Neural progenitor cell (in vitro differentiated cells): ENCODE results near the gene ZNF292. TPM values are rescaled to one million over a fixed set of nuclear protein-coding genes. Genes with fewer than 3 reads are reported as not detected.
"Not testable (repeated sequence)": the region's sequence is repeated elsewhere in the genome, so short reads cannot be mapped to it uniquely, and the experiment has no call there.

Experiments
- DNase-seq: peaks from one replicate; pipeline ENCODE4 v3.0.0-alpha.2; 2016; ENCODE audit warnings: low spot score
- H2AFZ ChIP-seq: fragments of 200-600 bp; sonication (generic); replicated peaks from 2 replicates; pipeline ENCODE4 v1.6.1; 2016; ENCODE audit warnings: antibody characterized with exemption
- H3F3A ChIP-seq: fragments of 200-600 bp; sonication (generic); 2 replicates; pipeline ENCODE4 v1.6.1; 2016; ENCODE audit warnings: antibody characterized with exemption, low read depth
- H3K27ac ChIP-seq: fragments of 200-600 bp; sonication (generic); 2 replicates; pipeline ENCODE4 v1.5.1; 2016; ENCODE audit warnings: mild to moderate bottlenecking
- H3K27me3 ChIP-seq: fragments of 200-600 bp; sonication (generic); 2 replicates; pipeline ENCODE4 v1.6.1; 2016; ENCODE audit warnings: mild to moderate bottlenecking, moderate library complexity
- H3K36me3 ChIP-seq: fragments of 200-600 bp; sonication (generic); 2 replicates; pipeline ENCODE4 v1.5.1; 2016
- H3K4me1 ChIP-seq: fragments of 200-600 bp; sonication (generic); 2 replicates; pipeline ENCODE4 v1.6.1; 2016; ENCODE audit warnings: mixed run types
- H3K4me2 ChIP-seq: fragments of 200-600 bp; sonication (generic); 2 replicates; pipeline ENCODE4 v1.6.1; 2016
- H3K4me3 ChIP-seq: fragments of 200-600 bp; sonication (generic); 2 replicates; pipeline ENCODE4 v1.5.1; 2016
- H3K79me2 ChIP-seq: fragments of 200-600 bp; sonication (generic); 2 replicates; pipeline ENCODE4 v1.6.1; 2016; ENCODE audit warnings: low read depth
- H3K9ac ChIP-seq: fragments of 200-600 bp; sonication (generic); 2 replicates; pipeline ENCODE4 v1.6.1; 2016
- H3K9me3 ChIP-seq: fragments of 200-600 bp; sonication (generic); 2 replicates; pipeline ENCODE4 v1.5.1; 2016; ENCODE audit warnings: low read depth
- H4K20me1 ChIP-seq: fragments of 200-600 bp; sonication (generic); 2 replicates; pipeline ENCODE4 v1.6.1; 2016; ENCODE audit warnings: low read depth
- H3K27ac Mint-ChIP-seq: 3 replicates; pipeline ENCODE4 v1.8.0; 2021; ENCODE audit warnings: mixed read lengths
- H3K27me3 Mint-ChIP-seq: 2 replicates; pipeline ENCODE4 v1.8.0; 2022; ENCODE audit warnings: low read depth, mild to moderate bottlenecking, inconsistent platforms, moderate library complexity, mixed read lengths; ENCODE audit not compliant: insufficient read depth
- H3K36me3 Mint-ChIP-seq: 3 replicates; pipeline ENCODE4 v1.8.0; 2021; ENCODE audit warnings: mixed read lengths
- H3K4me1 Mint-ChIP-seq: 3 replicates; pipeline ENCODE4 v1.8.0; 2021; ENCODE audit warnings: mixed read lengths
- H3K4me3 Mint-ChIP-seq: 3 replicates; pipeline ENCODE4 v1.8.0; 2021; ENCODE audit warnings: mild to moderate bottlenecking, moderate library complexity, mixed read lengths
- H3K9me3 Mint-ChIP-seq: 3 replicates; pipeline ENCODE4 v1.8.0; 2020; ENCODE audit warnings: mixed read lengths
- EZH2 ChIP-seq: fragments of 200-600 bp; sonication (generic); IDR thresholded peaks from 2 replicates; pipeline ENCODE4 v1.6.1; 2017; ENCODE audit warnings: antibody characterized with exemption, mild to moderate bottlenecking, moderate library complexity
- EZH2phosphoT487 ChIP-seq: fragments of 200-600 bp; sonication (generic); IDR thresholded peaks from 2 replicates; pipeline ENCODE4 v1.6.1; 2017; ENCODE audit warnings: antibody characterized with exemption
- total RNA-seq: library from RNA; depleted of rRNA; stranded (reverse); fragments of >200 nt; gene quantifications from 2 replicates; pipeline ENCODE4 v1.2.3, GENCODE V29; 2015; ENCODE audit warnings: low replicate concordance
- TF ChIP-seq, protein P1 (sequence below): fragments of 200-600 bp; sonication (generic); IDR thresholded peaks from 2 replicates; pipeline ENCODE4 v1.5.1; 2017; ENCODE audit warnings: antibody characterized with exemption, mild to moderate bottlenecking

Gene ZNF292
- total RNA-seq, 1 donor from 2014 or later, result 66.8 TPM

GRCh38 chr6:87291883-87292282 lies 136.5 kb downstream of the ZNF292 start:
- Histone ChIP-seq H2AFZ (no peak overlapping the region), H3K4me2 (no peak overlapping the region), H3F3A (no peaks in the 10 kb centered on the region), H3K4me3 (no peak overlapping the region), H3K36me3 (no peaks in the 10 kb centered on the region), H3K9me3 (no peaks in the 10 kb centered on the region), H3K27me3 (no peaks in the 10 kb centered on the region), H3K9ac (no peak overlapping the region), H3K27ac (no peak overlapping the region), H4K20me1 (no peaks in the 10 kb centered on the region), H3K79me2 (no peaks in the 10 kb centered on the region), H3K4me1 (no peaks in the 10 kb centered on the region)
- Mint-ChIP-seq H3K36me3 (no peaks in the 10 kb centered on the region), H3K4me1 (no peaks in the 10 kb centered on the region), H3K4me3 (no peak overlapping the region), H3K9me3 (no peaks in the 10 kb centered on the region), H3K27ac (no peak overlapping the region), H3K27me3 (no peaks in the 10 kb centered on the region)
- TF ChIP-seq EZH2phosphoT487 (no peak), EZH2 (no peak)
- TF ChIP-seq, protein P1, sequence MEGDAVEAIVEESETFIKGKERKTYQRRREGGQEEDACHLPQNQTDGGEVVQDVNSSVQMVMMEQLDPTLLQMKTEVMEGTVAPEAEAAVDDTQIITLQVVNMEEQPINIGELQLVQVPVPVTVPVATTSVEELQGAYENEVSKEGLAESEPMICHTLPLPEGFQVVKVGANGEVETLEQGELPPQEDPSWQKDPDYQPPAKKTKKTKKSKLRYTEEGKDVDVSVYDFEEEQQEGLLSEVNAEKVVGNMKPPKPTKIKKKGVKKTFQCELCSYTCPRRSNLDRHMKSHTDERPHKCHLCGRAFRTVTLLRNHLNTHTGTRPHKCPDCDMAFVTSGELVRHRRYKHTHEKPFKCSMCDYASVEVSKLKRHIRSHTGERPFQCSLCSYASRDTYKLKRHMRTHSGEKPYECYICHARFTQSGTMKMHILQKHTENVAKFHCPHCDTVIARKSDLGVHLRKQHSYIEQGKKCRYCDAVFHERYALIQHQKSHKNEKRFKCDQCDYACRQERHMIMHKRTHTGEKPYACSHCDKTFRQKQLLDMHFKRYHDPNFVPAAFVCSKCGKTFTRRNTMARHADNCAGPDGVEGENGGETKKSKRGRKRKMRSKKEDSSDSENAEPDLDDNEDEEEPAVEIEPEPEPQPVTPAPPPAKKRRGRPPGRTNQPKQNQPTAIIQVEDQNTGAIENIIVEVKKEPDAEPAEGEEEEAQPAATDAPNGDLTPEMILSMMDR, result no peak
- no peak for DNase-seq

- H3K36me3 ChIP-seq, result no peaks in the 10 kb centered on the region
- TF ChIP-seq, protein P1, result no peak
- TF ChIP-seq EZH2 (no peak), EZH2phosphoT487 (no peak)
- no peaks in the 10 kb centered on the region for H3K79me2 ChIP-seq
- no peaks in the 10 kb centered on the region for H3F3A ChIP-seq
- H3K27ac ChIP-seq, result no peak overlapping the region
- H3K27ac Mint-ChIP-seq, result no peak overlapping the region
- no peak overlapping the region for H2AFZ ChIP-seq
- no peak overlapping the region for H3K4me3 ChIP-seq
- no peak overlapping the region for H3K4me2 ChIP-seq
- no peaks in the 10 kb centered on the region for H4K20me1 ChIP-seq
- H3K9ac ChIP-seq, result no peak overlapping the region
- no peaks in the 10 kb centered on the region for H3K27me3 Mint-ChIP-seq
- H3K36me3 Mint-ChIP-seq, result no peaks in the 10 kb centered on the region
- H3K27me3 ChIP-seq, result no peaks in the 10 kb centered on the region
- no peaks in the 10 kb centered on the region for H3K4me1 Mint-ChIP-seq
- H3K4me1 ChIP-seq, result no peaks in the 10 kb centered on the region
- H3K4me3 Mint-ChIP-seq, result no peak overlapping the region
- H3K9me3 ChIP-seq, result no peaks in the 10 kb centered on the region
- DNase-seq, result no peak
- no peaks in the 10 kb centered on the region for H3K9me3 Mint-ChIP-seq
Observed at GRCh38 chr6:87293526-87293925, 138.2 kb downstream of the ZNF292 start.

GRCh38 chr6:87297119-87297518 lies 141.8 kb downstream of the ZNF292 start:
- Histone ChIP-seq H3K27ac (no peak overlapping the region), H4K20me1 (no peaks in the 10 kb centered on the region), H2AFZ (no peak overlapping the region), H3K9me3 (no peaks in the 10 kb centered on the region), H3K9ac (no peak overlapping the region), H3K79me2 (no peaks in the 10 kb centered on the region), H3K4me2 (no peak overlapping the region), H3K27me3 (no peaks in the 10 kb centered on the region), H3K36me3 (no peaks in the 10 kb centered on the region), H3K4me3 (no peak overlapping the region), H3F3A (no peaks in the 10 kb centered on the region), H3K4me1 (no peaks in the 10 kb centered on the region)
- no peak overlapping the region for H3K4me3 Mint-ChIP-seq
- H3K9me3 Mint-ChIP-seq, result peaks cover 4% of the 10 kb centered on the region
- no peaks in the 10 kb centered on the region for H3K36me3 Mint-ChIP-seq
- H3K27me3 Mint-ChIP-seq, result no peaks in the 10 kb centered on the region
- TF ChIP-seq, protein P1, result no peak
- TF ChIP-seq EZH2phosphoT487 (no peak), EZH2 (no peak)
- DNase-seq, result no peak
- H3K4me1 Mint-ChIP-seq, result no peaks in the 10 kb centered on the region
- H3K27ac Mint-ChIP-seq, result no peak overlapping the region

GRCh38 chr6:87301277-87301676 lies 145.9 kb downstream of the ZNF292 start:
- not testable (repeated sequence) for H3K27me3 Mint-ChIP-seq, DNase-seq, H3K4me3 Mint-ChIP-seq, H3F3A ChIP-seq, H3K27ac ChIP-seq, H3K36me3 Mint-ChIP-seq, H3K9ac ChIP-seq, H4K20me1 ChIP-seq, H3K4me1 ChIP-seq, H3K4me3 ChIP-seq, H3K27ac Mint-ChIP-seq, H3K27me3 ChIP-seq, H3K36me3 ChIP-seq, H3K79me2 ChIP-seq, H3K9me3 ChIP-seq, H2AFZ ChIP-seq, H3K4me1 Mint-ChIP-seq, H3K4me2 ChIP-seq
- H3K9me3 Mint-ChIP-seq, result peaks cover 13% of the 10 kb centered on the region
